ES-I3 (cell line): ENCODE data around the gene DLG2.
"Not testable (repeated sequence)": the region's sequence is repeated elsewhere in the genome, so short reads cannot be mapped to it uniquely, and the experiment has no call there.

ENCODE experiments used
- H3K36me3 ChIP-seq: 2 replicates; pipeline ENCODE4 v1.6.1; 2013; ENCODE audit warnings: mild to moderate bottlenecking, low read length, control low read depth, moderate library complexity; ENCODE audit not compliant: insufficient read depth
- H3K4me1 ChIP-seq: 2 replicates; pipeline ENCODE4 v1.6.1; 2013; ENCODE audit warnings: mild to moderate bottlenecking, control low read depth, low read length; ENCODE audit not compliant: insufficient read depth
- H3K9ac ChIP-seq: 2 replicates; pipeline ENCODE4 v1.6.1; 2013; ENCODE audit warnings: low read depth, mild to moderate bottlenecking, low read length, moderate library complexity
- H3K9me3 ChIP-seq: 2 replicates; pipeline ENCODE4 v1.6.1; 2013; ENCODE audit warnings: mild to moderate bottlenecking, low read length, moderate library complexity; ENCODE audit not compliant: control insufficient read depth, insufficient read depth

DLG2 gene

DNA sequence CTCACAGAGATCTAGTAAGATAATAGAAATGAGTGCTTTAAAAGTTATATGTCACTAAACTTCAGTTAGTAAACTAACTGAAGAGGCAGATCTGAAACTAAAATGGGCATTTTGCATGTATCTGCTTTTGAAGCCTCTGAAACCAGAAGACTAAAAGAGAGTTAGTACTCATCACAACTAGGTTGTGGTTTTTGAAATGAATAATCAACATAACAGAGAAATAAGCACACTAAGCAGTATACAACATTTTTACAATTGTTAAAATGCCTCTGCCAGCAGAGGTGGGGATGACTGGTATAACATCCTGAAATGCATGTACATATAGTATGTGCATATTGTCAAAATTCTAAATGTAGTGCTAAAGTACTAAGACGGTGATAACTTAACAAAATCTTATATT is 564.5 kb downstream of the DLG2 start:
- H3K9ac ChIP-seq: no peak overlapping the region
- no peaks in the 10 kb centered on the region for H3K36me3 ChIP-seq
- no peaks in the 10 kb centered on the region for H3K4me1 ChIP-seq
- no peaks in the 10 kb centered on the region for H3K9me3 ChIP-seq

DNA sequence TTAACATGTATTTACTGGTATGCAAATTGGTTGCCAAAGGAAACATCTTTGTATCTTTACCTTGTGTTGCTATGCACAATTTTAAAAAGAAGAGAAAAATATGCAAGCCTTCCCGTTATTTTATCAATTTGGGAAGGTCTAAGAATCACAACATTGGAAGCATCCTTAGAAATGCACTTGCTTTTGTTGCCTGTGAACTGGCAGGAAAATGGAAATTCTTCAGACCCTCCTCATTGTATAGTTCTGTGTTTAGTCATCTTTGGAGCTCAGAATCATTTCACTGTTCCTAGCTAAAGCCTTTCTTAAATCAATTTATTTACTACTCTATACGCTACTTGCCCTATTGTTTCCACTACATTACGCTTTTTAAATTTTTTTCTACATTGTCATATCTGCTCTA is 574.5 kb downstream of the DLG2 start:
- Histone ChIP-seq H3K4me1 (peaks cover 3% of the 10 kb centered on the region; the same call in 1 of the 2 replicates), H3K36me3 (no peaks in the 10 kb centered on the region)

DNA sequence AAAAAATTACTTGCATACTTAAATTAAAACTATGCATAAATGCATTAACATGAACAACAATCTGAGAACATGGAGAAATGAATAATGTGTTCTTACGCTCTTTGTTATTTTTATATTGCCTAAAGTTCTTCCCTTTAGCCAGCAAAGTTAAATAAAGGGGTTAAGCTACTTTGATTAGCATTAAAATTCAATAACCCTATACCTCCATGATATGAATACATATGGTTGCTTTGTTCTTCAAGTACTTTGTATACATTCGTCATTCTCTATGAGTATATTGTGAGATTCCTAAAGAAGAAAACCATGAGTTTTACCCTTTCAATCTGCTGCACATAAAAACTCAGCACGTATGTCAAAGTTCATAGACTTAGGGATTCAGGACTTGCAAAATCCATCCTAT is 578.3 kb downstream of the DLG2 start:
- Histone ChIP-seq H3K4me1 (peaks cover 3% of the 10 kb centered on the region; the same call in 1 of the 2 replicates), H3K9me3 (no peaks in the 10 kb centered on the region), H3K36me3 (no peaks in the 10 kb centered on the region), H3K9ac (no peak overlapping the region)

More for the DNA sequence above, 574.5 kb downstream of the DLG2 start:
- no peaks in the 10 kb centered on the region for H3K9me3 ChIP-seq
- no peak overlapping the region for H3K9ac ChIP-seq

DNA sequence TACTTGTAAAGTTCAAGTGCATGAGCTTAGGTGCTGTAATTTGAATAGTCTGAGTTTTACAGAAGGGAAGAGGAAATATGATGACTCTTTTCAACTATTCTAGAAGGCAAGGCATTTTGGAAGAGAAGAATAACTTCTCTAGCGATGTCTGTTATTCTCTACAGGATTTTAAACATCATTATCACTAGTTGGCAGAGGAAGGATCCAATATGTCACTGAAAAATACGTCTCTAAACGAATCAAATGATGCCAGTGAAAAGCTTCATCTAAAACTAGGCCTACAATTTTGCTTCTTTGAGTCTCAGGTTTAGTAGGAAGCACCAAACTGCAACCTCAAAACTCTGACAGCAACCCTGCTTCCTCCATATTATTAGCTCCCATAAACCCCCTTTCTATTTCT is 581.4 kb downstream of the DLG2 start:
- Histone ChIP-seq H3K9me3 (no peaks in the 10 kb centered on the region), H3K9ac (no peak overlapping the region), H3K36me3 (no peaks in the 10 kb centered on the region), H3K4me1 (no peaks in the 10 kb centered on the region)

DNA sequence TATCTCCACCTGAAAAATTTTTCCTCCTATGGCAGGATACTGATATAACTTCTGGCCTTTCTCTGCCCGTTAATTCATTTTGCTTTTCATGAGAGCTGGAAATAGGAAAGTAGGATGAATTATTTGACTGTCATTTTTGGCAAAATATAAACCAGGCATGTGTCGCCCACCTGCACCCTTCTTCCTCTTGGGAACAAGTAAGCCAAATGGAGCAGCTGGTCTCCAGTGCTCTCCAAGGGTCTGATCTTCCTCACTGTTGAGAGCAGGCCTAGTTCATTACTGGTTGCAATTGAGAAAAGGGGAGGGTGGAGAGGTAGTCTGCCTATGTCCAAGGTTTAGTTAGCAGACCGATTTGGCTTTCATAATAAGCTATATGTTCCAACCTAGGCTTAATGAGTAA is 582.2 kb downstream of the DLG2 start:
- H3K9ac ChIP-seq: no peak overlapping the region
- no peaks in the 10 kb centered on the region for H3K4me1 ChIP-seq
- no peaks in the 10 kb centered on the region for H3K9me3 ChIP-seq
- H3K36me3 ChIP-seq: no peaks in the 10 kb centered on the region

DNA sequence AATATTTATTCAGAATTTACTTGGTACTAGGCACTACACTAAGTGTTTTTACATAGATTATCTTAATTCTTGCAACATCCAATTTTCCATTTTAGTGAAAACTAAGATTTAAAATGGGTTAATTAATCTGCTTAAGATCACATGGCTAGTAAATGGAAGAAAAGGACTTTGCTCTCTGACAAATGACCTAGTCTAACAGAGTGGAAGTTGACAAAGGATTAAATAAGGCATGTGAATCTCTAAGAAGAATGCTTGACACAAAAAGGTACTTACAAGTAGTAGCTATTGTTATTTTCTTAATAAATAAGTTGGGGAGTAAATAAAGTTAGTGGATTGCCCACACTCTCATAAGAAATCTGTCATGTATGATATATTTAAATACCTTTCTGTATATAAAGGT is 584.8 kb downstream of the DLG2 start:
- Histone ChIP-seq H3K4me1 (no peaks in the 10 kb centered on the region; the same call in 1 of the 2 replicates), H3K9ac (no peak overlapping the region), H3K9me3 (no peaks in the 10 kb centered on the region), H3K36me3 (no peaks in the 10 kb centered on the region)

DNA sequence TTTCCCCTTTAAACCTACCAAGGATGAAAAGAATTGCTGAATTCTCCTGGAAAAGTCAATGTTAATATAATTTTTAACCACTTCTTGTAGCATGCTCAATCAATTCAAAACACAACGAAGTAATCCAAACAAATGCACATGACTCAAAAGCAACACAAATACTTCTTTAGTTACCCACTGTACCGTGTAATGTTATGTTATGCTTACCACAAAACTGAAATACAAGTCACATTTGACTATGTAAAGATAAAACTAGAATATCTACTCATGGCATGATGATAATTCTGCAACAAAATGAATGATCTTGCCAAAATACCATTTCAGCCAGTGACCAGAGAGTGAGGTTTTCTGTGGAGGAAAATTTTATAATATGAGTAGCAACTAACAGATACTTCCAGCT is 587.0 kb downstream of the DLG2 start:
- Histone ChIP-seq H3K9ac (no peak overlapping the region), H3K4me1 (no peaks in the 10 kb centered on the region; the same call in 1 of the 2 replicates), H3K9me3 (no peaks in the 10 kb centered on the region), H3K36me3 (no peaks in the 10 kb centered on the region)

DNA sequence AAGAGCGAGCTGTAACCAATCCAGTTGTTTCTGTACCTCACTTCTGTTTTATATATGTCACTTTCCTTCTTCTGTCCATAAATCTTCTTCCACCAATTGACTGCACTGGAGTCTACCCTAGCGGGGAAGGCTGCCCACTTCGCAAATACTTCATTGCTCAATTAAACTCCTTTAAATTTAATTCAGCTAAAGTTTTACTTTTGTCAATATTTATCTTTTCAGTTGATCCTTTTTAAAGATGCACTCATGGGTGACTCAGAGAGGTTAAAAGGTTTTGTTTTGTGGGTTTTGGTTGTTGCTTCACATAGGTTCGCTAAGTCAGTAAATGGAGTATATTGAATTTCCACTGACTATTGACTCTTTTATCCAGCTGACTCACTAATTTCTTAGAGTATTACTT is 597.2 kb downstream of the DLG2 start:
- H3K36me3 ChIP-seq: no peaks in the 10 kb centered on the region
- no peaks in the 10 kb centered on the region for H3K9me3 ChIP-seq
- H3K4me1 ChIP-seq: no peaks in the 10 kb centered on the region
- no peak overlapping the region for H3K9ac ChIP-seq

DNA sequence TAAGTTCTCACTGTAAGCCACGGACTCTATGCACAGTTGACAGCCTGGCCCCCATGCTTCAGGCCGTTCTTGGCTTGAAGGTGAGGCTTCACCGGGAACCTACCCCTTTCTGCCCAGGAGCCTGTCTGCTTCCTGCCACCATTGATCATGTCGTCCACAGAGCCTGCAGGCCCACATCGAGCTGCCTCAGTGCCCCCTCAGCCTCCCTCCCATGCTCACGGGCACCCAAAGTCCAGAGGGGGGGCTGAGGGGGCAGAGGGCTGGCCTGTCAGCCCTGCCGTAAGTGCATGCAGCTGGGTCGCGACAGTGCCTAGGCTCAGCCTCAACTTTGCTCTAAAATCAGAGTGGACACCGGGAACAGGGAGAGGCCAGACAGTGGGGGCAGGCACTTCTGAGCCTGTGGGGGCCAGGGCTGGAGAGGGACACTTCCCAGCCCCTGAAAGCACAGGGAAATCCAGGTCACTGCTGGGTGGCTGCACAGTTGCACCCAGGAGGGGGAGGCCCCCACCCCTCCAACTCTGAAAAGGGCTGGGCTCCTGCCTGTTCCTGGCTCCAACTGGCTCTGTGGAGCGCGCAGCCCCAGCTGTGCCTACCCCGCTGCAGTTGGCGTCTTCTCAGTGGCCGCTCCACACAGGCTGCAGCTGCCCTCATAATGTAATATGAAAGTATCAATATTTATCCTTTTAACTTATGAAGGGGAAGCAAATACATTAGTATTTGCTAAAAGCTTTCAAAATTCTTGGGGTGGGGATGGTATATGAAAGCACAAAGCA is 598.6 kb downstream of the DLG2 start:
- no peaks in the 10 kb centered on the region for H3K36me3 ChIP-seq

DNA sequence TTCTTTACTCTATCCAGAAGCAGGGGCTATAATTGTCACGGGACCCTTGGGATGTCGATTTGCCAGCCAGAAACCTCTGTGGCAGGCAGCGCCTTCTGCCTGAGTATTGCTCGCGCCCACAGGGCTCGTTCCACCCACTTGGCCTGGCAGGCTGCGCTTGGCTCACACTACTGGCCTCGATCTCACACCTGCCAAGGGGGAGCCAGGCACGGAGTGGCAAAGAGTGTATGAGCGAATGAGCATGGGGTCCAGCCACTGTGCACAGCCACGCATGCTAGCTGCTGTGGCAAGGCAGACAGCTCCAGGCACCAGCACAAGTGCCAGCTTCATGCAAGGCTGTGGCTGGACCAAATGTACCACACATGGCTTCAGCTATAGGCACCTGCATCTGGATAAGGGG is 599.8 kb downstream of the DLG2 start:
- no peaks in the 10 kb centered on the region for H3K36me3 ChIP-seq
- H3K9ac ChIP-seq: no peak overlapping the region
- H3K4me1 ChIP-seq: peaks cover 7% of the 10 kb centered on the region; the same call in 1 of the 2 replicates
- no peaks in the 10 kb centered on the region for H3K9me3 ChIP-seq

More for the DNA sequence above, 598.6 kb downstream of the DLG2 start:
- Histone ChIP-seq H3K9me3 (no peaks in the 10 kb centered on the region), H3K4me1 (peaks cover 7% of the 10 kb centered on the region; the same call in 1 of the 2 replicates), H3K9ac (no peak overlapping the region)

DNA sequence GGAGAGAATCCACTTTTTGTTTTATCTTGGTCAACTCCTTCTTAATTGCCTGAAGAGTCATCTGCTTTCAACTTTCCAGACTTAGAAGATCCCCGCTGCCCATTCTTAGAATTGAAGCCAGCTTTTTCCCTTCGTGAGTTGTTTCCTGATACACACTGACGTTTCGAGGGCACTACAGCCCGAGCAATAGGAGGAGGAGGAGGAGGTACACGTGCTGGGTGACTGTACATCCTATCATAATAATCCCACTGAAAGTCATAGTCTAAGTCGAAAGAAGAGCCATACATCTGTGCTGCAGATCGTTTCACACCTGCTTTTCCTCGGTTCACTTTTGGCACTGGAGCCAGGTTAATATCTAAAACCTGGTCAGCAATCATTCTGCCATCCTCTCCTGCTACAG is 606.1 kb downstream of the DLG2 start:
- Histone ChIP-seq H3K9me3 (no peaks in the 10 kb centered on the region), H3K9ac (no peak overlapping the region), H3K36me3 (no peaks in the 10 kb centered on the region), H3K4me1 (peaks cover 7% of the 10 kb centered on the region; the same call in 1 of the 2 replicates)

DNA sequence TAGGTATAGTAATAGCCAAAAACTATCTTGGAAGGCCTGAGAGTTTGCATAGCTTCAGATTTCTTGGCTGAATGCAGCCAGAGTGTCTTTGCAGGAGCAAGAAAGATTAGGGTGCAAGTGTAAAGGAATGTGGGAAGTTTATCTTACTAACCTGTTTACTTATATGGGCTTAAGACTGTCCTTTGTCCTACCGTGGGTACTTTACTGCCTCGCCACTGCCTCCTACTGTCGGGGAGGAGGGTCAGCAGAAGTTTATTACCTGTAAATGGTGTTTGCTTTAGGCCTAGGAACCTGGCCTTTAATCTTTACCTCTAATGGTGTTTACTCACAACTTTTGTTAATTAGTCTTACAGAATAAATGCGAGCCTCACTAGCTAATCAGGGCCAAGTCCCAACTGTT is 633.8 kb downstream of the DLG2 start:
- H3K9ac ChIP-seq: no peak overlapping the region
- H3K4me1 ChIP-seq: no peaks in the 10 kb centered on the region

DNA sequence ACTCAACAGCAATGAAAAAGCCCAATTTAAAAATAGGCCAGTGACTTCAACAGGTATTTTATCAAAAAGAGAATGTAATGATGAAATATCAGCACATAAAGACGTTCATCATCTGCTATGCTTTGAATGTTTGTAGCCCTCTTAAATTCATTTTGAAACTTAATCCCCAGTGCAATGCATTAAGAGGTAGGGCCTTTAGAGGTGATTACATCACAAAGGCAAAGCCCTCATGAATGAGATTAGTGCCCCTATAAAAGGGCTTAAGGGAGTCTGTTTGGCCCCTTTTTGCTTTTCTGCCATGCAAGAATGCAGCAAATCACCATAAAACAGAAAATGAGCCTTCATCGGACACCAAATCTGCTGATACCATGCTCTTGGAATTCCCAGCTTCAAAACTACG is 637.0 kb downstream of the DLG2 start:
- Histone ChIP-seq H3K9ac (no peak overlapping the region), H3K36me3 (no peaks in the 10 kb centered on the region), H3K9me3 (no peaks in the 10 kb centered on the region), H3K4me1 (no peaks in the 10 kb centered on the region)

More for the DNA sequence above, 633.8 kb downstream of the DLG2 start:
- no peaks in the 10 kb centered on the region for H3K36me3 ChIP-seq
- no peaks in the 10 kb centered on the region for H3K9me3 ChIP-seq

DNA sequence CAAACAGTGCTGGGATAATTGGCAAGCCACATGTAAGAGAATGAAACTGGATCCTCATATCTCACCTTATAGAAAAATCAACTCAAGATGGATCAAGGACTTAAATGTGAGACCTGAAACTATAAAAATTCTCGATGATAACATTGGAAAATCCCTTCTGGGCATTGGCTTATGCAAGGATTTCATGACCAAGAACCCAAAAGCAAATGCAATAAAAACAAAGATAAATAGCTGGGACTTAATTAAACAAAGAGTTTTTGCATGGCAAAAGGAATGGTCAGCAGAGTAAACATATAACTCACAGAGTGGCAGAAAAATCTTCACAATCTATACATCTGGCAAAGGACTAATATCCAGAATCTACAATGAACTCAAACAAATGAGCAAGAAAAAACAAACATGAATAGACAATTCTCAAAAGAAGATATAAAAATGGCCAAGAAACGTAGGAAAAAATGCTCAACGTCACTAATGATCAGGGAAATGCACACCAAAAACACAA is 639.4 kb downstream of the DLG2 start:
- not testable (repeated sequence) for H3K9ac ChIP-seq, H3K4me1 ChIP-seq, H3K36me3 ChIP-seq, H3K9me3 ChIP-seq

DNA sequence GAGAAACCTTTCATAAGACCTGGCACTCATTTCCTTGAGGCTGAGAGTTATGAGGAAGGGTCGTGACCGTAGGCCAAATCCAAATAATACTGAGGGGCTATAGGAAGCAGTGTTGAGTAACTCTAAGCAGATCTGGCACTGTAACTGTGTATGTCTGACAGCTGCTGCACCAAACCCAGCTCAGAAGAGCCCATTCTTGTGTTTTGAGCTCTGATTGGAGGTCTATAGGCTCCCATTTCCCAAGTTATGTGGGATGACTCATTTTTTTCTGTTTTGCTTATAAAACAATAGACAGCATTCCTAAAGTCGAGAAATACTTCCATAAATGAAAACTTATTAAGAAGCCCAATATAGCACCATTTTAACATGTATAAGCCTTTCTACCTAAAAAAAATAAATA is 645.8 kb downstream of the DLG2 start:
- Histone ChIP-seq H3K4me1 (no peaks in the 10 kb centered on the region), H3K9ac (no peak overlapping the region), H3K9me3 (peaks cover 5% of the 10 kb centered on the region; the same call in 1 of the 2 replicates), H3K36me3 (no peaks in the 10 kb centered on the region)
